C1 segment of cervical spinal cord (tissue), 14 donors: Measurements from ENCODE around the gene C10orf90.
A peak's percentile ranks its signal among the peaks of the same experiment; 100 is the strongest.
"Not testable (repeated sequence)": the region's sequence is repeated elsewhere in the genome, so short reads cannot be mapped to it uniquely, and the experiment has no call there.

ENCODE experiments used
- DNase-seq, 14 donors: peaks; one replicate each; lab custom pipeline; 2025; lab: John Stamatoyannopoulos, UW

Gene C10orf90

GRCh38 chr10:126393076-126393475 lies 277.4 kb downstream of the C10orf90 start:
- no peak for DNase-seq

- no peak for DNase-seq
Measured at GRCh38 chr10:126392469-126392868, 278.0 kb downstream of the C10orf90 start.

- DNase-seq, result no peak
Measured at GRCh38 chr10:126392068-126392467, 278.4 kb downstream of the C10orf90 start.

GRCh38 chr10:126391192-126391885 lies 279.2 kb downstream of the C10orf90 start:
- peak in 1 of 14 donors; percentile 6 for DNase-seq

DNA sequence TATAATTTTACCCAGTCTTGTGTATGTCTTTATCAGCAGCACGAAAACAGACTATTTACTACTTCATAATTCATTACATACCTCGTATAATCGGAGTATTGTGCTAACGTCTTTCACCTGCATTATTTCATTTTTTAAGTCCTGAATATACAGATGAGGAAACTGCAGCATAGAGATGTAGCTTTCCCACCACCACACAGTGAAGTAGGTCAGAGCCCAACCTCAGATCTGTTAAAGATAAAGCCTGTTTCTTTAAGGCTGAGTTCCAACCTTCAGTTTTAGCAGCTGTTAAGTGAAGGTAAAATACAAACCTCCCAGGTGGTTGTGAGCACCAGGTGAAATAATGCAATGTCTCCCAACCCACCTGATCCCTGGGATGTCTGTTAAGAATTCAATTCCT lies 280.2 kb downstream of the C10orf90 start:
- DNase-seq, result no peak

DNA sequence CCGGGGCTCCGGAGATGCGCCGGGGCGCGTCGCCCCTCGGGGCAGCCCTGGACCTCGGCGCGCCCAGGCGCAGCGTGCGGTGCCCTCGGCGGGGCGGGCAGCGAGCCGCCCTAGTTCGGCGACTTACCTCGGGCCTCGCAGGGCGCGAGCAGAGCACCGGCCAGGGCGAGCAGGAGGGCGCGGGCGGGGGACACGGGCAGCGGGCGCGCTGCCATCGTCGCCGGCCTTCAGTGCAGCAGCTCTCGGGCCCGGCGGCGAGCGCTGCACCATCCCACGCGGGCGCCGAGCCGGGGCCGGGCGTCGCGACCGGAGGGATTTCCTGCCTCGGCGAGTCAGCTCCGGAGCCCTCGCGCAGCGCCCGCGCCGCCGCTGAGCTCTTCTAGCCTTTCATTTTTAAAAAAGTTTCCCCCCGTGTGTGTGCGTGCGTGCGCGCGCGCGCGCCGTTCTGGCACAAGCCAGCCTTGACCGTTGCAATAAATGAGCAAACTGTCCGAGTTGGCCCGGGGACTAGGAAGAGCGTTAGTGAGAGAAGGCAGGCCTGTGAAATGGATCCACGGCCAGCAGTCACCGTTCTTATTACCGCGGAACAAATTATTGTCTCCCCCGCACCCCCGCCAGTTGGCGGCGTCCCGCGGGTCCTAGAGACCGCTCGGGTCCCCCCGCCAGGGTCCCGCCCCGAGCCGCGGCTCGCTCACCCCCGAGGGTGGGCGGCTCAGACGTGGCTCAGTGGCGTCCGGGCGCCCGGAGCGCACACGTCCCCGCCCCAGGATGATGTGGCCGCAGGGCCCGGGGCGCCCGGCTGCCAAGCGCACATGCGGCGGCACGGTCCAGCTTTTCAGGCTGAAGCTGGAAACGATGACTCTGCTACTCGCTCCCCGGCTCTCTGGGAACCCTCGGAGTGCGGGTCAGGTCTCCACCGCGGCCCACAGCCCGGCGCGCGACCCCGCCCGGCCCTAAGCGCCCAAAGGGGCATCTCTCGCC lies 282.3 kb downstream of the C10orf90 start, which contains the start of gene ADAM12:
ADAM12 (minus strand) TSS at position 547 of the 981 bp plus-strand sequence; CDS start at position 215, 332 bp downstream.
- DNase-seq, result peak in 4 of 14 donors; percentile 30 to 51 (median 41)

GRCh38 chr10:126387041-126387921 lies 283.2 kb downstream of the C10orf90 start:
- peak in 10 of 14 donors; percentile 15 to 67 (median 35) for DNase-seq

GRCh38 chr10:126384269-126384873 lies 286.1 kb downstream of the C10orf90 start:
- no peak for DNase-seq

- DNase-seq, result no peak
Measured at GRCh38 chr10:126380352-126381076, 290.0 kb downstream of the C10orf90 start.

GRCh38 chr10:126379166-126379565 lies 291.3 kb downstream of the C10orf90 start:
- not testable (repeated sequence) for DNase-seq

- no peak for DNase-seq
Measured at GRCh38 chr10:126376956-126377355, 293.5 kb downstream of the C10orf90 start.

GRCh38 chr10:126375926-126376554 lies 294.5 kb downstream of the C10orf90 start:
- no peak for DNase-seq

- DNase-seq, result no peak
Measured at GRCh38 chr10:126375299-126375698, 295.2 kb downstream of the C10orf90 start.
